ENCODE measurements around the gene RBP4.

DNA sequence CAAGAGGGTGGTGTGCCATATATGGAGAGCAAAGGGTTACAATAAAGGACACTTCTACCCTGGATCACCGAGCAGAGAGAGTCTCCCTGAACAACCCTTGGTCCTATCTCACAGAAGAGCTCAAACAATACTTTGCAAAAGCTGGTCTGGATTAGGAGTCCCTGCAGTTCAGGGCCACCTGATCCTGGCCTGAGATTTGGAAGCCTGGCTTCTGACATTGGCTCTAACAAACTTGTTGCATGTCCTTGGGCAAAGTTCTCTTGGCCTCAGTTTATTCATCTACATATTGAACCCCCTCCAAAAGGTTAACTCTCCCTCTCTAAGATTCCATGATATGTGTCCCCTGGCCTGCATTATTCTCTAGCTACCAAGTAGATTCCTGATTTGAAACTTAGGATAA is 1.7 kb downstream of the RBP4 start:
- TF ChIP-seq POLR2A (IDR thresholded peaks at IDR 0.05; ENCODE audit: low read length) (no peak), GATA1 (IDR thresholded peaks at IDR 0.05; ENCODE audit: low read depth, low read length) (no peak)
